GM19239 (cell line): ENCODE results near the gene GDI1.
A peak's percentile ranks its signal among the peaks of the same experiment; 100 is the strongest.

Source experiments
- DNase-seq: peaks from one replicate; pipeline ENCODE4 v3.0.0; 2011; ENCODE audit warnings: low spot score; ENCODE audit not compliant: insufficient read length
- FAIRE-seq: peaks from 2 replicates; lab custom pipeline; 2011; peaks lifted over from hg19 to GRCh38; lab: Jason Lieb, UNC

GDI1 gene

DNA sequence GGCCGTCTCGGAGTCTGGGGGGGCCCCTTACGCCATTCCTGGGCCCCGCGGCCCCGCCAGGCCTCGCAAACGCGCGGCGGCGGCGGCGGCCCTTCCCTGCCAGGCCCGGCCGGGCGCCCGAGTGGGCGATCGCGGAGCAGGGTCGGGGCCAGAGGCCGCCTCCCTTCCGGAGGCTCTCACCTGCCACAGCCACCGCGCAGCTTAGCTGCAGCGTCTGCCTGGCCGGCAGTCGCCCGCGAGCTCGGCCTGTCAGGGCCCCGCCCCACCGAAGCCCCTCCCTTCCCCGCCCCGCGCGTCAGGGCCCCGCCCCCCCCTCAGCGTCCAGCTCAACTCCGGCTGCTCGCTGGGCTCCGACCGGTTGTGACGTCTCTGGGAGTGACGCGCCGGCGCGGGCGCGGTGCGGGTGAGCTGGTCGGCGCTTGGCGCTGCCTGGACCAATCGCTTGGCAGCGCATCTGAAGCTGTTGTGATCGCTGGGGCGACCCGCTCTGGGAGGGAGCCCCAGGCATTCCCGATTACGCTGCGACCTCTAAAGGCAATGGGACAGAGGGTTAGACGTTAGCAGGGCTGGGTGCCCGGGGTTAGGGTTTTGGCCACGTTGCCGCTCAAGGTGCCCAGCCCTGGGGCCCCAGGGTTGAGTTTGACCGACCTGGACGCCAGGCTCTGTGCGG, 53.6 kb downstream of the GDI1 start, which contains the start of gene SLC10A3:
TSS of gene SLC10A3 (minus strand) at position 216 of the 670 bp plus-strand sequence. CDS start 1,689 bp downstream, outside the sequence.
- DNase-seq = peak; percentile 85
- no peak for FAIRE-seq
